ENCODE results near the gene RALGPS2.

RALGPS2 gene

DNA sequence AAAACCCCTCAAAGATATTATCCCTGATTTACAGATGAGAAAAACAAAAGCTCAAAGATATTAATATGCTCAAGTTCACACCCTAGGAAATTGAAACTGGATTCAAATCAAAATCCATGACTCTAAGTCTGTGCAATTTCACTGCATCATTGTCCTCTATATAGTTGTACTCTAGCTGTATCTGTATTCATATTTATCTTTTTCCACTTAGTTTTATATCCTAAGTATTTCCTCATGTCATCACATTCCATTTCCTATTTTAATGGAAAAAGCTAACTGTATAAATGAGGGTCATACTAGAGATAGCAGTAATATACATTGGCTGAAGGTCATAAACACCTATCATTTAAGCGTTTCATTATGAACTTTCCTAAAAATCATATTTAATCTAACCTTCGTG lies 42.2 kb upstream of the RALGPS2 start:
- Histone ChIP-seq H3F3A (ENCODE audit: insufficient read depth) (no peaks in the 10 kb centered on the region), H3K4me3 (ENCODE audit: insufficient read depth, low read length, poor library complexity, severe bottlenecking) (no peak overlapping the region), H3K9me2 (replicated peaks; ENCODE audit: insufficient read depth, low read length) (no peaks in the 10 kb centered on the region), H2AFZ (ENCODE audit: low read depth, low read length, severe bottlenecking) (no peak overlapping the region), H4K20me1 (ENCODE audit: low read depth, low read length) (no peaks in the 10 kb centered on the region), H3K79me2 (ENCODE audit: insufficient read depth, low read length) (no peaks in the 10 kb centered on the region), H3K4me2 (ENCODE audit: low read depth, low read length, poor library complexity, severe bottlenecking) (no peak overlapping the region), H3K36me3 (ENCODE audit: low read length) (no peaks in the 10 kb centered on the region), H3K27me3 (ENCODE audit: low read length) (no peaks in the 10 kb centered on the region), H3K9ac (ENCODE audit: low read length) (no peak overlapping the region), H3K9me3 (ENCODE audit: insufficient read depth, low read length) (no peaks in the 10 kb centered on the region), H3K27ac (ENCODE audit: low read depth, low read length) (no peak overlapping the region)
- no peak for TF ChIP-seq EZH2phosphoT487 (conservative IDR thresholded peaks at IDR 0.05; ENCODE audit: low read length)
- TF ChIP-seq, protein P1, sequence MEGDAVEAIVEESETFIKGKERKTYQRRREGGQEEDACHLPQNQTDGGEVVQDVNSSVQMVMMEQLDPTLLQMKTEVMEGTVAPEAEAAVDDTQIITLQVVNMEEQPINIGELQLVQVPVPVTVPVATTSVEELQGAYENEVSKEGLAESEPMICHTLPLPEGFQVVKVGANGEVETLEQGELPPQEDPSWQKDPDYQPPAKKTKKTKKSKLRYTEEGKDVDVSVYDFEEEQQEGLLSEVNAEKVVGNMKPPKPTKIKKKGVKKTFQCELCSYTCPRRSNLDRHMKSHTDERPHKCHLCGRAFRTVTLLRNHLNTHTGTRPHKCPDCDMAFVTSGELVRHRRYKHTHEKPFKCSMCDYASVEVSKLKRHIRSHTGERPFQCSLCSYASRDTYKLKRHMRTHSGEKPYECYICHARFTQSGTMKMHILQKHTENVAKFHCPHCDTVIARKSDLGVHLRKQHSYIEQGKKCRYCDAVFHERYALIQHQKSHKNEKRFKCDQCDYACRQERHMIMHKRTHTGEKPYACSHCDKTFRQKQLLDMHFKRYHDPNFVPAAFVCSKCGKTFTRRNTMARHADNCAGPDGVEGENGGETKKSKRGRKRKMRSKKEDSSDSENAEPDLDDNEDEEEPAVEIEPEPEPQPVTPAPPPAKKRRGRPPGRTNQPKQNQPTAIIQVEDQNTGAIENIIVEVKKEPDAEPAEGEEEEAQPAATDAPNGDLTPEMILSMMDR (IDR thresholded peaks at IDR 0.05; ENCODE audit: insufficient read depth, low read length, poor library complexity, severe bottlenecking): no peak

GRCh38 chr1:178683291-178683690 lies 41.8 kb upstream of the RALGPS2 start:
- Histone ChIP-seq H3K27me3 (ENCODE audit: low read length) (no peaks in the 10 kb centered on the region), H3K36me3 (ENCODE audit: low read length) (no peaks in the 10 kb centered on the region), H3K27ac (ENCODE audit: low read depth, low read length) (no peak overlapping the region), H2AFZ (ENCODE audit: low read depth, low read length, severe bottlenecking) (no peak overlapping the region), H3K9me3 (ENCODE audit: insufficient read depth, low read length) (no peaks in the 10 kb centered on the region), H4K20me1 (ENCODE audit: low read depth, low read length) (no peaks in the 10 kb centered on the region), H3K9ac (ENCODE audit: low read length) (no peak overlapping the region), H3K4me3 (ENCODE audit: insufficient read depth, low read length, poor library complexity, severe bottlenecking) (no peak overlapping the region), H3K9me2 (replicated peaks; ENCODE audit: insufficient read depth, low read length) (no peaks in the 10 kb centered on the region), H3F3A (ENCODE audit: insufficient read depth) (no peaks in the 10 kb centered on the region), H3K79me2 (ENCODE audit: insufficient read depth, low read length) (no peaks in the 10 kb centered on the region), H3K4me2 (ENCODE audit: low read depth, low read length, poor library complexity, severe bottlenecking) (no peak overlapping the region)
- no peak for TF ChIP-seq EZH2phosphoT487 (conservative IDR thresholded peaks at IDR 0.05; ENCODE audit: low read length)
- TF ChIP-seq, protein P1 (IDR thresholded peaks at IDR 0.05; ENCODE audit: insufficient read depth, low read length, poor library complexity, severe bottlenecking): no peak

DNA sequence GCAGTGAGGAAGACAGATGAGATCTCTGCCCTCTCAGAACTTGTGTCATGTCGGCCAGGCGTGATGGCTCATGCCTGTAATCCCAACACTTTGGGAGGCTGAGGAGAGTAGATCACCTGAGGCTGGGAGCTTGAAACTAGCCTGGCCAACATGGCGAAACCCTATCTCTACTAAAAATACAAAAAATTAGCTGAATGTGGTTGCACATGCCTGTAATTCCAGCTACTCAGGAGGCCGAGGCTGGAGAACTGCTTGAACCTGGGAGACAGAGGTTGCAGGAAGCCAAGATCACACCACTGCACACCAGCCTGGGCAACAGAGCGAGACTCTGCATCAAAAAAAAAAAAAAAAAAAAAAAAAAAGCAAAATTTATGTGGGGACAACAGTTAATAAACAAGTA lies 40.9 kb upstream of the RALGPS2 start:
- no peak overlapping the region for H3K4me2 ChIP-seq (ENCODE audit: low read depth, low read length, poor library complexity, severe bottlenecking)
- H2AFZ ChIP-seq (ENCODE audit: low read depth, low read length, severe bottlenecking): no peak overlapping the region
- no peak overlapping the region for H3K9ac ChIP-seq (ENCODE audit: low read length)
- no peaks in the 10 kb centered on the region for H3F3A ChIP-seq (ENCODE audit: insufficient read depth)
- no peaks in the 10 kb centered on the region for H3K9me2 ChIP-seq (replicated peaks; ENCODE audit: insufficient read depth, low read length)
- H3K79me2 ChIP-seq (ENCODE audit: insufficient read depth, low read length): no peaks in the 10 kb centered on the region
- no peaks in the 10 kb centered on the region for H3K36me3 ChIP-seq (ENCODE audit: low read length)
- H3K9me3 ChIP-seq (ENCODE audit: insufficient read depth, low read length): no peaks in the 10 kb centered on the region
- TF ChIP-seq, protein P1 (IDR thresholded peaks at IDR 0.05; ENCODE audit: insufficient read depth, low read length, poor library complexity, severe bottlenecking): no peak
- no peak for TF ChIP-seq EZH2phosphoT487 (conservative IDR thresholded peaks at IDR 0.05; ENCODE audit: low read length)
- H3K27ac ChIP-seq (ENCODE audit: low read depth, low read length): no peak overlapping the region
- H3K27me3 ChIP-seq (ENCODE audit: low read length): no peaks in the 10 kb centered on the region
- H3K4me3 ChIP-seq (ENCODE audit: insufficient read depth, low read length, poor library complexity, severe bottlenecking): no peak overlapping the region
- H4K20me1 ChIP-seq (ENCODE audit: low read depth, low read length): no peaks in the 10 kb centered on the region

Measured in SU-DHL-6 (cell line).